Loucy (cell line): ENCODE results near the gene ZFP3.
"Not testable (repeated sequence)": the region's sequence is repeated elsewhere in the genome, so short reads cannot be mapped to it uniquely, and the experiment has no call there.

Source experiments
- H2AFZ ChIP-seq: fragments of 200-600 bp; sonication (generic); 2 replicates; pipeline ENCODE4 v1.6.0; 2016; ENCODE audit warnings: antibody characterized with exemption, mild to moderate bottlenecking, low read length, moderate library complexity
- H3F3A ChIP-seq: fragments of 200-600 bp; 2 replicates; pipeline ENCODE4 v1.6.0; 2016; ENCODE audit warnings: antibody characterized with exemption, low read depth, mild to moderate bottlenecking
- H3K27me3 ChIP-seq: fragments of 200-600 bp; sonication (generic); 2 replicates; pipeline ENCODE4 v1.6.1; 2014; ENCODE audit warnings: low read length, mild to moderate bottlenecking; ENCODE audit not compliant: insufficient read depth, poor library complexity, severe bottlenecking
- H3K36me3 ChIP-seq: fragments of 200-600 bp; sonication (generic); 2 replicates; pipeline ENCODE4 v1.6.1; 2016; ENCODE audit warnings: low read length; ENCODE audit not compliant: insufficient read depth
- H3K4me1 ChIP-seq: fragments of 200-600 bp; sonication (generic); 2 replicates; pipeline ENCODE4 v1.5.1; 2014; ENCODE audit warnings: low read length, mild to moderate bottlenecking; ENCODE audit not compliant: insufficient read depth, poor library complexity, severe bottlenecking
- H3K4me2 ChIP-seq: fragments of 200-600 bp; sonication (generic); 2 replicates; pipeline ENCODE4 v1.6.0; 2014; ENCODE audit warnings: antibody characterized with exemption, low read length, low read depth, mild to moderate bottlenecking; ENCODE audit not compliant: poor library complexity, severe bottlenecking
- H3K4me3 ChIP-seq: fragments of 200-600 bp; sonication (generic); 2 replicates; pipeline ENCODE4 v1.5.1; 2014; ENCODE audit warnings: low read length, mild to moderate bottlenecking, mixed read lengths; ENCODE audit not compliant: poor library complexity, severe bottlenecking
- H3K79me2 ChIP-seq: fragments of 200-600 bp; sonication (generic); 2 replicates; pipeline ENCODE4 v1.6.1; 2014; ENCODE audit warnings: low read length; ENCODE audit not compliant: insufficient read depth
- H3K9ac ChIP-seq: fragments of 200-600 bp; sonication (generic); 2 replicates; pipeline ENCODE4 v1.6.0; 2014; ENCODE audit warnings: mild to moderate bottlenecking, low read depth, low read length, moderate library complexity; ENCODE audit not compliant: poor library complexity, severe bottlenecking
- H3K9me2 ChIP-seq: fragments of 200-600 bp; sonication (generic); replicated peaks from 2 replicates; pipeline ENCODE4 v1.6.1; 2016; ENCODE audit warnings: low read depth, low read length, mixed read lengths
- H3K9me3 ChIP-seq: fragments of 200-600 bp; sonication (generic); 2 replicates; pipeline ENCODE4 v1.6.1; 2014; ENCODE audit warnings: mild to moderate bottlenecking, antibody characterized with exemption, low read length, low read depth; ENCODE audit not compliant: insufficient read depth
- H4K20me1 ChIP-seq: fragments of 200-600 bp; sonication (generic); 2 replicates; pipeline ENCODE4 v1.6.0; 2014; ENCODE audit warnings: antibody characterized with exemption, low read length, mild to moderate bottlenecking; ENCODE audit not compliant: insufficient read depth, poor library complexity, severe bottlenecking
- EZH2phosphoT487 ChIP-seq: fragments of 200-600 bp; IDR thresholded peaks from 2 replicates; pipeline ENCODE4 v1.6.1; 2018; ENCODE audit warnings: antibody characterized with exemption, mild to moderate bottlenecking, moderate library complexity, borderline replicate concordance
- TF ChIP-seq, protein P1 (sequence below): fragments of 200-600 bp; sonication (generic); conservative IDR thresholded peaks from 2 replicates; pipeline ENCODE4 v1.5.1; 2014; ENCODE audit warnings: mild to moderate bottlenecking, antibody characterized with exemption, low read length

The ZFP3 gene

DNA sequence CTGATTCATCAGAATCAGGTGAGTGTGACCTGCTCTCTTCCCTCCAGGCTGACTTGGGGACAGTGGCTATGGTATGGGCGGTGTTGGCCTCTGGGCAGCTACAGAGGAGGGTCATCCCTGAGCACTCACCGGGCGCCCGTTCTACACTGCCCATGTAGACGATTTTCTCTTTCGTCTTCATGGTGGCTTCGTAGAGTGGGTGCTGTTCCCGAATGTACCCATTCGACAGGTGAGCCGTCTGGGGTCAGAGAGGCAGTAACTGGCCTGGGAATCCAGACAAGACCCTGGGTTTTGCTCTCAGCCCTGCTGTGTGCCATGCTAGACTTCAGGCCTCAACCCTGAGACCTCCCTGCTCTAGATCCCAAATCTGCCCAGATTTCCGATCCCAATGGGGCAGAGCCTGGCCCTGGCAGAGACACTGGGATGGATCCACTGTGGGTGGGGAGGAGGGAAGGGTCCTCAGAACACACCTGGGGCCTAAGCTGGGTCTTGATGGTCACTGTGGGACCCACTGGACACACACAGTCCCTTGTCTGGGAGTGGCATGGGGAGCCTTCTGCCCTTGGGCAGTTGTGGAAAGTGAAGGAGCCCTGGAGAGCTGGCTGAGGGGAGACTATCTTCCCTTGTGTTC, 50.8 kb downstream of the ZFP3 start:
- Histone ChIP-seq H3K9me3 (no peaks in the 10 kb centered on the region), H3K36me3 (no peaks in the 10 kb centered on the region), H3K4me2 (no peak overlapping the region), H3K79me2 (no peaks in the 10 kb centered on the region), H4K20me1 (no peaks in the 10 kb centered on the region), H3K9me2 (no peaks in the 10 kb centered on the region), H3K27me3 (no peaks in the 10 kb centered on the region), H3F3A (no peaks in the 10 kb centered on the region), H3K9ac (no peak overlapping the region), H3K4me3 (no peak overlapping the region), H3K4me1 (no peaks in the 10 kb centered on the region), H2AFZ (no peak overlapping the region)
- no peak for TF ChIP-seq EZH2phosphoT487
- TF ChIP-seq, protein P1, sequence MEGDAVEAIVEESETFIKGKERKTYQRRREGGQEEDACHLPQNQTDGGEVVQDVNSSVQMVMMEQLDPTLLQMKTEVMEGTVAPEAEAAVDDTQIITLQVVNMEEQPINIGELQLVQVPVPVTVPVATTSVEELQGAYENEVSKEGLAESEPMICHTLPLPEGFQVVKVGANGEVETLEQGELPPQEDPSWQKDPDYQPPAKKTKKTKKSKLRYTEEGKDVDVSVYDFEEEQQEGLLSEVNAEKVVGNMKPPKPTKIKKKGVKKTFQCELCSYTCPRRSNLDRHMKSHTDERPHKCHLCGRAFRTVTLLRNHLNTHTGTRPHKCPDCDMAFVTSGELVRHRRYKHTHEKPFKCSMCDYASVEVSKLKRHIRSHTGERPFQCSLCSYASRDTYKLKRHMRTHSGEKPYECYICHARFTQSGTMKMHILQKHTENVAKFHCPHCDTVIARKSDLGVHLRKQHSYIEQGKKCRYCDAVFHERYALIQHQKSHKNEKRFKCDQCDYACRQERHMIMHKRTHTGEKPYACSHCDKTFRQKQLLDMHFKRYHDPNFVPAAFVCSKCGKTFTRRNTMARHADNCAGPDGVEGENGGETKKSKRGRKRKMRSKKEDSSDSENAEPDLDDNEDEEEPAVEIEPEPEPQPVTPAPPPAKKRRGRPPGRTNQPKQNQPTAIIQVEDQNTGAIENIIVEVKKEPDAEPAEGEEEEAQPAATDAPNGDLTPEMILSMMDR = no peak

DNA sequence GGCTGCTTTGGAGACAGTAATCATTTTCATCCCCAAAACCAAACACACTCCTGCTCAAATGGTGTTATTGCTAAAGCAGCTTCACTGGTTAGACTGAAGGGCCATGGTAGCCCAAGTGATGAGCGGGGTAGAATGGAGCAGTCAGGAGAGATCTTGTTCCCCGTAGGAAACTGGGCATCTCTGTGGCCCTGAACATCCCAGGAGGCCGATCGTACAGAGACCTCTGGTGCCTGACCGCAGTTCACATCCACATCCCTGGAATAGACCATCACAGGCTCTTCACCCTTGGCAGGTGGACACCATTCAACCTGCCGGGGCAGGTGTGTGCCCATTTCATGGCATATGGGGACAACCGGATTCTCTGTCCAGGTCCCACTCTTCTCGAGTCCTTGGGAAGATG, 51.5 kb downstream of the ZFP3 start:
- H4K20me1 ChIP-seq, H3F3A ChIP-seq, H3K36me3 ChIP-seq, H3K9me2 ChIP-seq, H3K27me3 ChIP-seq, H3K4me2 ChIP-seq, H2AFZ ChIP-seq, H3K9me3 ChIP-seq, H3K4me1 ChIP-seq, H3K9ac ChIP-seq, H3K79me2 ChIP-seq, H3K4me3 ChIP-seq: not testable (repeated sequence)

DNA sequence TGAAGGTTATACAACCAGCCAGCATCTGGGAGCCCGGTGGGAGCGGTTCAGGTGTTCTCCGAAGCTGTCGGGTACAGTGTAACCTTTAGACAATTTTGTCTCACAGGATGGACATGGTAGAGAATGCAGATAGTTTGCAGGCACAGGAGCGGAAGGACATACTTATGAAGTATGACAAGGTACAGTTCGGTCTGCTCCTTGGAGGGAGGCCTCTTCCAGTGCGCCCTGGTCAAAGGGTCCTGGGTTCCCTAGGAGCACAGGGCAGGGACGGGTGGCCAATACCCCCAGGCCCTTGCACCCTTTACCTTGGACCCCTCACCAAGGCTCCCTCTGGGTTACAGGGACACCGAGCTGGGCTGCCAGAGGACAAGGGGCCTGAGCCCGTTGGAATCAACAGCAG, 52.0 kb downstream of the ZFP3 start:
- not testable (repeated sequence) for H2AFZ ChIP-seq, H3K79me2 ChIP-seq, H3F3A ChIP-seq, H3K9me2 ChIP-seq, H3K9me3 ChIP-seq, H3K9ac ChIP-seq, H3K4me2 ChIP-seq, H3K27me3 ChIP-seq, H3K4me3 ChIP-seq, H3K4me1 ChIP-seq, H3K36me3 ChIP-seq, H4K20me1 ChIP-seq

DNA sequence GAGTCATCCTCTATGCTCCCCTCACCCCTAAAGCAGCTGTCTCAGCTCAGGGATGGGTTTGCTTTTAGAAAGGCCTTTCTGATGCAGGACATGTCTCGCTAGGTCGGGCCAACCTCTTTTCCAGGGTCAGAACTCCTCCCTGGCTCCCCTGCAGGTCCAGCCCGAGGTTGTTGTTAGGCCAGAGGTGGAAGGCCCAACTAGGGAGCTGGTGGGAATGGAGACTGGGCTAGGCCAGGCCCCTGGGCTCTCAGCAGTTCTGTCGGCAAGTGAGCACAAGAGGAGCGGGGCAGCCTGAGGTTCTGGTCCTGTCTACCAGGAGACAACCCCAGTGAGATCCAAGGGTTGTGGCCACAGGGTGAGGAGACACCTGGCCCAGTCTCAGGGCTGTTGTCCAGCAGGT, 52.4 kb downstream of the ZFP3 start:
- H3K79me2 ChIP-seq, H3K4me1 ChIP-seq, H3K9me3 ChIP-seq, H3F3A ChIP-seq, H4K20me1 ChIP-seq, H3K9ac ChIP-seq, H3K27me3 ChIP-seq, H2AFZ ChIP-seq, H3K36me3 ChIP-seq, H3K4me3 ChIP-seq, H3K9me2 ChIP-seq, H3K4me2 ChIP-seq: not testable (repeated sequence)
